ENCODE results near the gene ELOF1.
A peak's percentile ranks its signal among the peaks of the same experiment; 100 is the strongest.

Gene ELOF1

GRCh38 chr19:11535792-11536595 lies 23.0 kb downstream of the ELOF1 start:
- DNase-seq (ENCODE audit: low spot score), result peak; percentile 89

GRCh38 chr19:11534948-11535347 lies 24.1 kb downstream of the ELOF1 start:
- DNase-seq (ENCODE audit: low spot score), result no peak

- no peak for DNase-seq (ENCODE audit: low spot score)
These were observed 24.5 kb downstream of the ELOF1 start for GRCh38 chr19:11534538-11534937.

- DNase-seq (ENCODE audit: low spot score), result peak; percentile 98
These were observed 28.6 kb downstream of the ELOF1 start for GRCh38 chr19:11530432-11530831.

- peak; percentile 99 for DNase-seq (ENCODE audit: low spot score)
These were observed 30.3 kb downstream of the ELOF1 start, which contains the start of gene ECSIT for GRCh38 chr19:11528551-11529341. Gene ECSIT (minus strand): TSS chr19:11529134. CDS start chr19:11519170, 9,964 bp downstream.

GRCh38 chr19:11519138-11519537 lies 39.9 kb downstream of the ELOF1 start:
- no peak for DNase-seq (ENCODE audit: low spot score)

GRCh38 chr19:11513946-11514345 lies 45.1 kb downstream of the ELOF1 start:
- DNase-seq (ENCODE audit: low spot score), result no peak

GRCh38 chr19:11510444-11510843 lies 48.6 kb downstream of the ELOF1 start:
- DNase-seq (ENCODE audit: low spot score), result no peak

GRCh38 chr19:11507370-11508078 lies 51.5 kb downstream of the ELOF1 start:
- DNase-seq (ENCODE audit: low spot score), result no peak

GRCh38 chr19:11506967-11507366 lies 52.1 kb downstream of the ELOF1 start:
- DNase-seq (ENCODE audit: low spot score), result no peak

GRCh38 chr19:11506101-11506555 lies 52.9 kb downstream of the ELOF1 start:
- DNase-seq (ENCODE audit: low spot score), result no peak

GRCh38 chr19:11505504-11506100 lies 53.4 kb downstream of the ELOF1 start, which contains the start of gene ZNF653:
Gene ZNF653 (minus strand): TSS chr19:11505839. CDS start chr19:11505786, 53 bp downstream.
- peak; percentile 95 for DNase-seq (ENCODE audit: low spot score)

- peak; percentile 92 for DNase-seq (ENCODE audit: low spot score)
These were observed 54.0 kb downstream of the ELOF1 start for GRCh38 chr19:11505032-11505503.

GRCh38 chr19:11504502-11505031 lies 54.5 kb downstream of the ELOF1 start:
- no peak for DNase-seq (ENCODE audit: low spot score)
